K562 (cell line): ENCODE measurements around the gene TFAP2A. TPM values are rescaled to one million over a fixed set of nuclear protein-coding genes. Genes with fewer than 3 reads are reported as not detected.

Source experiments
- ASH1L ChIP-seq: fragments of 450-650 bp; IDR thresholded peaks from 2 replicates; pipeline ENCODE4 v1.6.1; 2018; ENCODE audit warnings: borderline replicate concordance, mild to moderate bottlenecking, low read depth; ENCODE audit not compliant: partially characterized antibody
- CHAMP1 ChIP-seq: fragments of 450-650 bp; IDR thresholded peaks from 2 replicates; pipeline ENCODE4 v1.6.1; 2016; ENCODE audit warnings: mild to moderate bottlenecking
- DMBX1 ChIP-seq: fragments of 250-450 bp; sonication (Bioruptor Pico); IDR thresholded peaks from 2 replicates; pipeline ENCODE4 v1.8.0; 2022; ENCODE audit warnings: inconsistent platforms, mild to moderate bottlenecking, moderate library complexity, borderline replicate concordance
- DPF2 ChIP-seq: fragments of 450-650 bp; IDR thresholded peaks from 2 replicates; pipeline ENCODE4 v1.6.1; 2016
- ETV6 ChIP-seq, 3 experiments: fragments of 150-350 bp in 1 of 3; sonication (generic) in 1 of 3; formaldehyde crosslinking in 1 of 3; IDR thresholded peaks; 2 replicates each; pipeline versions ENCODE4 v1.6.1 to v1.8.0; 2014 to 2022; ENCODE audit warnings: borderline replicate concordance in 2 of 3, low read depth in 2 of 3, antibody characterized with exemption in 1 of 3, low read length in 1 of 3, mild to moderate bottlenecking in 1 of 3, missing genetic modification reagents in 1 of 3
- GABPB2 ChIP-seq: fragments of 250-450 bp; sonication (Bioruptor Pico); conservative IDR thresholded peaks from 2 replicates; pipeline ENCODE4 v1.5.1; 2021; ENCODE audit warnings: mild to moderate bottlenecking
- KDM1A ChIP-seq, 2 experiments: fragments of 450-650 bp; IDR thresholded peaks; 2 replicates each; pipeline ENCODE4 v1.6.1; 2016; ENCODE audit warnings: mild to moderate bottlenecking in 2 of 2
- MEF2D ChIP-seq: conservative IDR thresholded peaks from 2 replicates; pipeline ENCODE4 v1.6.1; 2016; ENCODE audit warnings: low read depth, missing genetic modification characterization, missing compliant biosample characterization
- MNT ChIP-seq, 2 experiments: fragments of 450-650 bp; conservative IDR thresholded peaks; 2 replicates each; pipeline ENCODE4 v1.6.1; 2017; ENCODE audit warnings: mild to moderate bottlenecking in 2 of 2, moderate library complexity in 2 of 2
- NBN ChIP-seq: fragments of 450-650 bp; IDR thresholded peaks from 2 replicates; pipeline ENCODE4 v1.6.1; 2016; ENCODE audit warnings: low read depth, mild to moderate bottlenecking
- POLR2B ChIP-seq: fragments of 450-650 bp; IDR thresholded peaks from 2 replicates; pipeline ENCODE4 v1.6.1; 2018; ENCODE audit warnings: low read depth; ENCODE audit not compliant: partially characterized antibody
- SOX6 ChIP-seq: fragments of 450-650 bp; IDR thresholded peaks from 2 replicates; pipeline ENCODE4 v1.6.1; 2014; ENCODE audit warnings: mild to moderate bottlenecking
- ZFP30 ChIP-seq: fragments of 250-450 bp; sonication (Bioruptor Pico); IDR thresholded peaks from 2 replicates; pipeline ENCODE4 v1.8.0; 2022; ENCODE audit warnings: moderate library complexity, mild to moderate bottlenecking, inconsistent platforms, borderline replicate concordance
- ZNF318 ChIP-seq, 2 experiments: fragments of 450-650 bp; IDR thresholded peaks; 2 replicates each; pipeline ENCODE4 v1.6.1; 2016; ENCODE audit warnings: mild to moderate bottlenecking in 2 of 2, borderline replicate concordance in 1 of 2, low read depth in 1 of 2, moderate library complexity in 1 of 2
- polyA plus RNA-seq, 8 experiments: library from polyadenylated mRNA; depleted of rRNA in 4 of 8; stranded (reverse) in 5 of 8; unstranded in 3 of 8; fragments of >200 nt; fragmentation: Nextera tagmentation in 2 of 8; fragmentation: Illumina TruSeq in 1 of 8; extraction: Ambion mirVana in 2 of 8; extraction: Trizol in 1 of 8; gene quantifications; 2 replicates each; pipeline versions ENCODE4 v1.2.1 to v1.2.3, GENCODE V29; 2011 to 2014; ENCODE audit warnings: inconsistent platforms in 1 of 8, missing spikeins in 1 of 8
- total RNA-seq, 7 experiments: library from RNA; depleted of rRNA in 6 of 7; stranded (reverse); fragments of >200 nt in 6 of 7; fragmentation: Illumina TruSeq in 2 of 7; extraction: Trizol in 2 of 7; gene quantifications; 2 replicates each; pipeline versions ENCODE4 v1.2.1 to v1.2.3, GENCODE V29; 2011 to 2021; ENCODE audit warnings: low replicate concordance in 1 of 7

Gene TFAP2A
- total and polyA plus RNA-seq, 9 of the 15 experiments (the other 6 are each of a cell fraction or from before 2014, with no cell fraction given), result 0.14 to 0.53 (median 0.19) TPM; not detected in 1

GRCh38 chr6:10347561-10348327 is 67.1 kb downstream of the TFAP2A start (continued):
- TF ChIP-seq ZNF318 (IDR thresholded peaks at IDR 0.05; ENCODE audit: borderline replicate concordance in 1 of 2, low read depth in 1 of 2) (peak in 1 of 2 experiments; percentile 58; a peak in 1 of 4 replicates), NBN (peak; percentile 86), ETV6 (IDR thresholded peaks at IDR 0.05; ENCODE audit: borderline replicate concordance in 1 of 2, low read depth in 2 of 2, low read length in 1 of 2) (no peak), ETV6 (CRISPR knock-in tag; IDR thresholded peaks at IDR 0.05; ENCODE audit: borderline replicate concordance) (no peak), ZFP30 (no peak), ASH1L (no peak), KDM1A (IDR thresholded peaks at IDR 0.05) (peak; percentile 87 to 88), DMBX1 (CRISPR knock-in tag) (no peak), MNT (conservative IDR thresholded peaks at IDR 0.05) (peak; percentile 35 to 77; a peak in 2 of 4 replicates), CHAMP1 (peak; percentile 40; the same call in 1 of the 2 replicates), MEF2D (tag) (0 out of 2 replicates have a peak, but pooled peaks have one; percentile 25), SOX6 (peak; percentile 64), GABPB2 (CRISPR knock-in tag) (no peak), POLR2B (peak; percentile 24), DPF2 (peak; percentile 100)
